VCaP (cell line): ENCODE data around the gene STYK1.

Experiments used
- H3K27ac ChIP-seq: fragments of 450-650 bp; 2 replicates; pipeline ENCODE4 v1.5.1; 2017
- CTCF ChIP-seq: fragments of 450-650 bp; conservative IDR thresholded peaks from 2 replicates; pipeline ENCODE4 v1.5.1; 2017; ENCODE audit warnings: mild to moderate bottlenecking, moderate library complexity

Gene STYK1

GRCh38 chr12:10620078-10620779 is 53.6 kb downstream of the STYK1 start:
- H3K27ac ChIP-seq: no peak overlapping the region
- TF ChIP-seq CTCF: no peak

DNA sequence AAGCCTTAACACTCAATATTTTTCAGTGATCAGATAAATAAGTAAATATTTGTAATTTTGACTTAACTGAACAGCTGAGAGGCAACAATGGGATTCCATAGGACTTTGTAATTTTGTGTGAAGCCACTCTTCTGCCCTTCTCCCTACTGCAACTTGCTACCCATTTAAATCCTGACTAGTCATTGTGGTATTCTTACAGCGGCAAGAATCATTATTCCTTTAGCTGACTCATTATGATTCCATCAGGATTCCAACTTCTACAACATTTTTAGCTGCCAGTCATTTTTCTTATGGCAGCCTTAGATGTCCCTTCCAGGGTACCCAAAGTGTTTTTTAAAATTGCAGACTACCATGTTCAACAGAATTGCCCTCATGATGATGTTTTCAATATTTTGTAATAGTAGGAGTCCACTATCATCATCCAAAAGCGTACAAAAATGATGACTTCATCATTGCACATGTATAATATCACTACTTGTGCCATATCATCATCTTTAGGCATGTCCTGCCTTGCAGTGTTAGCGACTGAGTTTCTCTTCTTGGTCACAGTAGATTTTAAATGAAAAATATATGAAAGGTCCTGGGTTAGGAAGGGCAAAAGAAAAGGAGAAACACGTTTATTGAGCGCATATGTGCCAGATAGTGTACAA is 55.4 kb downstream of the STYK1 start:
- H3K27ac ChIP-seq: no peak overlapping the region
- TF ChIP-seq CTCF: no peak

- TF ChIP-seq CTCF: no peak
- no peak overlapping the region for H3K27ac ChIP-seq
Measured at GRCh38 chr12:10617863-10618262, 56.0 kb downstream of the STYK1 start.

DNA sequence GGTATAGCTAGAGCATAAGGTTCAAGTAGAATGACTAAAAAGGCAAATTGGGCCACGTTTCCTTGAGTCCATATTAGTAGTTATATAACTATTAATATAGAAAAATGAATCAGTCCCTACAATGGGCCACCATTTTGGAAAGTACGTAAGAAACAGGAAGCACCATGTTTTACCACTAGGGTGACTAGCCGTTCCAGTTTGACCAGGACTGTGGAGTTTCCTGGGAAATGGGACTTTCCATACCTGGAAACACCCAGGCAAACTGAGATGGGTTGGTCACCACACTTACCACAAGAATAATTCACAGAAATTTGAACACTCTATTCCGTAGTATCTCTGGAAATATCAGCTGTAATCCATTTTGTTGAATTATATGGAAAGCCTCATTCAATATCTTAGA is 58.3 kb downstream of the STYK1 start:
- H3K27ac ChIP-seq: peak overlapping the region; percentile 80

GRCh38 chr12:10614056-10614370 is 59.8 kb downstream of the STYK1 start:
- H3K27ac ChIP-seq: peak overlapping the region; percentile 82
- no peak for TF ChIP-seq CTCF

More for the DNA sequence above, 58.3 kb downstream of the STYK1 start:
- peak; percentile 32; the same call in 1 of the 2 replicates for TF ChIP-seq CTCF

GRCh38 chr12:10613349-10614055 is 60.4 kb downstream of the STYK1 start, which contains the start of gene MAGOHB:
Gene MAGOHB (minus strand): TSS chr12:10613609. CDS start chr12:10613532, 77 bp downstream.
- no peak for TF ChIP-seq CTCF
- peak within 1 kb of the TSS; percentile 82 for H3K27ac ChIP-seq

GRCh38 chr12:10612984-10613348 is 60.9 kb downstream of the STYK1 start:
- H3K27ac ChIP-seq: peak overlapping the region; percentile 82
- no peak for TF ChIP-seq CTCF
